Endothelial cell of umbilical vein (primary cell): Measurements from ENCODE around the gene SWT1. TPM values are rescaled to one million over a fixed set of nuclear protein-coding genes. Genes with fewer than 3 reads are reported as not detected.
"Not testable (repeated sequence)": the region's sequence is repeated elsewhere in the genome, so short reads cannot be mapped to it uniquely, and the experiment has no call there.

ENCODE experiments used
- BruUV-seq: library from RNA; stranded (reverse); fragments of 400-500 nt; replicated peaks from 2 replicates; lab custom pipeline; 2021; lab: Mats Ljungman, UMichigan
- CTCF ChIA-PET: fragments of 300-600, 350-600 bp; sonication (Branson Sonifier 250); formaldehyde crosslinking; loops from one replicate; lab custom pipeline; 2021; ENCODE audit warnings: antibody characterized with exemption, inconsistent platforms; lab: Charles Lee
- POLR2A ChIA-PET: fragments of 300-600, 350-600 bp; sonication (Branson Sonifier 250); formaldehyde crosslinking; loops from one replicate; lab custom pipeline; 2021; ENCODE audit warnings: antibody characterized with exemption, inconsistent platforms; lab: Charles Lee
- DNase-seq: peaks from one replicate; pipeline ENCODE4 v3.0.0-alpha.2; 2011; ENCODE audit warnings: low read depth, low spot score
- FAIRE-seq: peaks from 2 replicates; lab custom pipeline; 2011; peaks lifted over from hg19 to GRCh38; lab: Jason Lieb, UNC
- H2AFZ ChIP-seq: 2 replicates; pipeline ENCODE4 v1.6.0; 2012; ENCODE audit warnings: low read depth, low read length, control low read depth, inconsistent platforms
- H3K27ac ChIP-seq: 2 replicates; pipeline ENCODE4 v1.5.1; 2011; ENCODE audit warnings: low read depth, mild to moderate bottlenecking, control low read depth, low read length, moderate library complexity; ENCODE audit not compliant: insufficient read depth
- H3K27me3 ChIP-seq, 2 experiments: 2 replicates each; pipeline versions ENCODE4 v1.6.0 to v1.6.1; 2011; ENCODE audit warnings: low read length in 2 of 2, mixed read lengths in 1 of 2; ENCODE audit not compliant: control insufficient read depth in 2 of 2, insufficient read depth in 2 of 2
- H3K36me3 ChIP-seq, 2 experiments: 2 replicates in 1 of 2; 3 replicates in 1 of 2; pipeline ENCODE4 v1.5.1; 2011; ENCODE audit warnings: low read length in 2 of 2, mild to moderate bottlenecking in 1 of 2, moderate library complexity in 1 of 2; ENCODE audit not compliant: control insufficient read depth in 2 of 2, insufficient read depth in 2 of 2; ENCODE audit errors: extremely low read depth in 1 of 2
- H3K4me1 ChIP-seq: 3 replicates; pipeline ENCODE4 v1.5.1; 2011; ENCODE audit warnings: mild to moderate bottlenecking, low read length; ENCODE audit not compliant: control insufficient read depth, insufficient read depth; ENCODE audit errors: extremely low read depth
- H3K4me2 ChIP-seq: 2 replicates; pipeline ENCODE4 v1.6.1; 2011; ENCODE audit warnings: low read length, control low read depth, mixed read lengths; ENCODE audit not compliant: insufficient read depth
- H3K4me3 ChIP-seq, 3 experiments: fragments of 200-600 bp in 1 of 3; sonication (generic), shearing (Covaris generic) in 1 of 3; replicated peaks in 1 of 3; 2 replicates each; pipeline ENCODE4 v1.5.1; 2011 to 2016; ENCODE audit warnings: control low read depth in 3 of 3, low read length in 3 of 3, mild to moderate bottlenecking in 2 of 3, inconsistent platforms in 1 of 3, low read depth in 1 of 3, moderate library complexity in 1 of 3; ENCODE audit not compliant: insufficient read depth in 1 of 3
- H3K79me2 ChIP-seq: 2 replicates; pipeline ENCODE4 v1.6.0; 2012; ENCODE audit warnings: low read length, inconsistent platforms; ENCODE audit not compliant: control insufficient read depth, insufficient read depth
- H3K9ac ChIP-seq: replicated peaks from 2 replicates; pipeline ENCODE3; 2011; ENCODE audit warnings: low read length, control low read depth; ENCODE audit not compliant: insufficient read depth; ENCODE audit errors: extremely low read depth
- H3K9me1 ChIP-seq: replicated peaks from 3 replicates; pipeline ENCODE4 v1.6.0; 2011; ENCODE audit warnings: mild to moderate bottlenecking, low read length; ENCODE audit not compliant: control insufficient read depth, insufficient read depth; ENCODE audit errors: extremely low read depth
- H3K9me3 ChIP-seq: replicated peaks from 2 replicates; pipeline ENCODE4 v1.5.1; 2012; ENCODE audit warnings: low read length, inconsistent platforms; ENCODE audit not compliant: control insufficient read depth, insufficient read depth
- H4K20me1 ChIP-seq: replicated peaks from 2 replicates; pipeline ENCODE3; 2011; ENCODE audit warnings: mild to moderate bottlenecking, low read length; ENCODE audit not compliant: control insufficient read depth, insufficient read depth; ENCODE audit errors: extremely low read depth
- dilution Hi-C: fragments of 300-500 bp; cut with MboI; formaldehyde crosslinking; loops from one replicate; pipeline ENCODE4 v1.15.0; 2019; ENCODE audit warnings: low sequenced_read_pairs; ENCODE audit not compliant: extremely low pct_ligation_motif_present
- intact Hi-C: fragments of 100-400 bp; cut with micrococcal nuclease; formaldehyde crosslinking; loops from one replicate; pipeline ENCODE4 v1.10.0; 2022
- polyA plus RNA-seq, 4 experiments: library from polyadenylated mRNA; depleted of rRNA in 3 of 4; stranded (reverse) in 3 of 4; unstranded in 1 of 4; fragments of >200 nt; gene quantifications; 2 replicates each; pipeline versions ENCODE4 v1.2.1 to v1.2.3, GENCODE V29; 2011 to 2012; ENCODE audit warnings: missing spikeins in 1 of 4
- total RNA-seq: library from RNA; stranded (reverse); gene quantifications from 2 replicates; pipeline ENCODE4 v1.2.3, GENCODE V29; 2021

SWT1 gene
- total and polyA plus RNA-seq, 2 donors (not counting 3 experiments of a cell fraction or from before 2014, with no cell fraction given) = 1.0 to 4.3 TPM

GRCh38 chr1:185321104-185321503 is 164.1 kb downstream of the SWT1 start:
- H3K79me2 ChIP-seq, dilution Hi-C loops, BruUV-seq, POLR2A ChIA-PET, H3K4me1 ChIP-seq, H3K27ac ChIP-seq, H3K4me3 ChIP-seq, H3K36me3 ChIP-seq, CTCF ChIA-PET, H4K20me1 ChIP-seq, H3K9ac ChIP-seq, H3K9me3 ChIP-seq, H3K4me2 ChIP-seq, intact Hi-C loops, H3K27me3 ChIP-seq, FAIRE-seq, H2AFZ ChIP-seq, H3K9me1 ChIP-seq, DNase-seq: not testable (repeated sequence)

DNA sequence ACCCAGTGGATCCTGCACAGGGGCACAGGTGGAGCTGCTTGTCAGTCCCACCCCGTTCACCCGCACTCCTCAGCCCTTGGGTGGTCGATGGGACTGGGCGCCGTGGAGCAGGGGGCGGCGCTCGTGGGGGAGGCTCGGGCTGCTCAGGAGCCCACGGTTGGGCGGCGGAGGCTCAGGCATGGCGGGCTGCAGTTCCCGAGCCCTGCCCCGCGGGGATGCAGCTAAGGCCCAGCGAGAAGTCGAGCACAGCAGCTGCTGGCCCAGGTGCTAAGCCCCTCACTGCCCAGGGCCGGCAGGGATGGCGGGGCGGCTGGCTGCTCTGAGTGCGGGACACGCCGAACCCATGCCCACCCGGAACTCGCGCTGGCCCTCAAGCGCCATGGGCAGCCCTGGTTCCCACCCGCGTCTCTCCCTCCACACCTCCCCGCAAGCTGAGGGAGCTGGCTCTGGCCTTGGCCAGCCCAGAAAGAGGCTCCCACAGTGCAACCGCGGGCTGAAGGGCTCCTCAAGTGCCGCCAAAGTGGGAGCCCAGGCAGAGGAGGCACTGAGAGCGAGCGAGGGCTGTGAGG is 164.8 kb downstream of the SWT1 start:
- FAIRE-seq, intact Hi-C loops, CTCF ChIA-PET: not testable (repeated sequence)

More for the DNA sequence above, 164.8 kb downstream of the SWT1 start:
- H3K4me1 ChIP-seq, H3K4me2 ChIP-seq, POLR2A ChIA-PET, H3K9me3 ChIP-seq, BruUV-seq, H3K9me1 ChIP-seq, H3K27me3 ChIP-seq, H4K20me1 ChIP-seq, dilution Hi-C loops, H2AFZ ChIP-seq, H3K36me3 ChIP-seq, H3K9ac ChIP-seq, DNase-seq, H3K27ac ChIP-seq, H3K4me3 ChIP-seq, H3K79me2 ChIP-seq: not testable (repeated sequence)
